DMS153 treated with DMSO at 0.1 percent for 48 hours (cell line): ENCODE data around the gene INHBC.
"Not testable (repeated sequence)": the region's sequence is repeated elsewhere in the genome, so short reads cannot be mapped to it uniquely, and the experiment has no call there.

ENCODE experiments used
- DNase-seq: peaks from one replicate; lab custom pipeline; 2025; ENCODE audit not compliant: unreplicated experiment; lab: John Stamatoyannopoulos, UW

The INHBC gene

DNA sequence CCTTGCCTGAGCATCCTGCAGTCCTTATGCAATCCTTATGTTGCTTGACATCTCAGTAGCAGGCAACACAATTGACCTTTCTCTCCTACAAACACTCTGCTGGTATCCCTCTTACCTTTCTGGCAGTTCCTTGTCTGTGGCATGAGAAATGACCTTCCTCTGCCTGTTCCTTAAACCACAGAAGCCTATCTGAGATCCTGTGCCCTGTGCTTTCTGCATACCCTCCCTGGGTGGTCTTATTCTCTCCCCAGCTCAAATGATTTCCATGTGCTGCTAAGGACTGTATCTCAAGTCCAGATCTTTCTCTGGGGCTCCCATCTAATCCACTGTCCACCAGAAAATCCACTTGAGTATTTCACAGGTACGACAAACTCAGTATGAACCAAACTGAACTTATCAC is 47.1 kb downstream of the INHBC start:
- no peak for DNase-seq

GRCh38 chr12:57483466-57483865 is 48.9 kb downstream of the INHBC start:
- DNase-seq, result no peak

- DNase-seq, result no peak
Measured at GRCh38 chr12:57485695-57486094, 51.1 kb downstream of the INHBC start.

DNA sequence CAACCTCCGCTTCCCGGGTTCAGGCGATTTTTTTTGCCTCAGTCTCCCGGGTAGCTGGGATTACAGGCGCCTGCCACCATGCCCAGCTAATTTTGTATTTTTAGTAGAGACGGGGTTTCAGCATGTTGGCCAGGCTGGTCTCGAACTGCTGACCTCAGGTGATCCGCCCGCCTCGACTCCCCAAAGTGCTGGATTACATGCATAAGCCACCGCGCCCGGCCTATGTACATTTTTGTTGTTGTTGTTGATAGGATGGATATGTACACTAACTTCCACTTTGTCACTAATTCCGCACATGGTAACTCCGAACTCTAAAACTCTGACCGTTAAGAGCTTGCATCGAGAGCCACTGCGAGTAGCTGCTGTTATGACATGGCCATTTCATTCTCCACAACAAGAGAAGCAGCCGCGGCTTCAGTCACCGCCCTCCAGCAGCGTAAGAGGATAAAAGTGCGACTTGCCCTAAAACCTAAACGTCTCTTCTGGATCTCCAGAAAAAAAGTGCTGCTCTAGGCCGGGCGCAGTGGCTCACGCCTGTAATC is 52.5 kb downstream of the INHBC start:
- DNase-seq, result no peak

GRCh38 chr12:57487597-57488401 is 53.2 kb downstream of the INHBC start, which contains the start of gene MARS1:
MARS1 (plus strand) TSS chr12:57488068; CDS start chr12:57488091, 23 bp downstream.
- DNase-seq, result peak; percentile 92

DNA sequence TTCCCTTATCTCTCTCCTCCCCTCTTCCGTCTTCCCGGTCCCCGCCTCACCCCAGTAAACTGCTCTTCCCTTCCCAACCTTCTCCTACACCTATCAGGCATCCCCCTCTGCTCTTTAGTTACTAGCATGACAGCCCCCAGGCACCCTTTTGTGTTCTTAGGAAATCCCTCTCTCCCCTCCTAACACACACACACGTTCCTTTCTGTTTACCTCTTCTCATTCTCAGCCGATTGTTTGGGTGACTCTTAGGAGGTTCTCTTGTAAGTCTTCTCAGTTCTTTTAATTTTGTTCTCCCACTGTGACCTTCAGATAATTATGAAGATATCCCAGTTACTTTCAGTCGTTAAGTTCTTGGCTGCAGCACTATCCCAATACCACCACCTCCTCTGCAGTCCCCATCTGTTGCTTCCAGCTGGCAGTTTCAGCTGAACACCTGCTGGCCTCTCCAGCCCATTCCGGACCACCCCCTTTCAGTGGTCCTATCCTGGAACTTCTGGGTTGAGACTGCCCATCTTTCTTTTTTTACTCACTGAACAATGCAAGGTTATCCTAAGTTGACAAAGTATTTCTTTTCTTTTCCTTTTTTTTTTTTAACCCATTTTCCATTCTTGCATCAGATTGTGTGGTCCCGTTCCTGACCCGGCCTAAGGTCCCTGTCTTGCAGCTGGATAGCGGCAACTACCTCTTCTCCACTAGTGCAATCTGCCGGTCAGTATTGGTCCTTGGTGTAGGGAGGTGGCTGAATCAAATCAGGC is 54.0 kb downstream of the INHBC start:
- DNase-seq, result no peak

DNA sequence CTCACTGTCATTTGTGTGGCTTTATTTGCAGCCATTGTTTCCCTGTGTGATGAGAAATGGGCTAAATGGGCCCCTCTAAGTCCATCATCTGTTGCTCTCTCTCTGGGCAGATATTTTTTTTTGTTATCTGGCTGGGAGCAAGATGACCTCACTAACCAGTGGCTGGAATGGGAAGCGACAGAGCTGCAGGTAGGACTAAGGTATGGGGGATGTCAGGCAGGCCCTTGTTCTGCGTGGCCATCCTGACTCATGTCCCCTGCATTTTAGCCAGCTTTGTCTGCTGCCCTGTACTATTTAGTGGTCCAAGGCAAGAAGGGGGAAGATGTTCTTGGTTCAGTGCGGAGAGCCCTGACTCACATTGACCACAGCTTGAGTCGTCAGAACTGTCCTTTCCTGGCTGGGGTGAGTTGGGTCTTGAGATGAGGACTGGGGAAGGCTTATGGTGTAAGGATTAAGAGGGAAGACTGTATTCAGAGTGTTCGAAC is 54.6 kb downstream of the INHBC start:
- DNase-seq, result no peak

GRCh38 chr12:57490126-57490525 is 55.5 kb downstream of the INHBC start:
- no peak for DNase-seq

- DNase-seq, result no peak
Measured at GRCh38 chr12:57491393-57492280, 57.1 kb downstream of the INHBC start.

DNA sequence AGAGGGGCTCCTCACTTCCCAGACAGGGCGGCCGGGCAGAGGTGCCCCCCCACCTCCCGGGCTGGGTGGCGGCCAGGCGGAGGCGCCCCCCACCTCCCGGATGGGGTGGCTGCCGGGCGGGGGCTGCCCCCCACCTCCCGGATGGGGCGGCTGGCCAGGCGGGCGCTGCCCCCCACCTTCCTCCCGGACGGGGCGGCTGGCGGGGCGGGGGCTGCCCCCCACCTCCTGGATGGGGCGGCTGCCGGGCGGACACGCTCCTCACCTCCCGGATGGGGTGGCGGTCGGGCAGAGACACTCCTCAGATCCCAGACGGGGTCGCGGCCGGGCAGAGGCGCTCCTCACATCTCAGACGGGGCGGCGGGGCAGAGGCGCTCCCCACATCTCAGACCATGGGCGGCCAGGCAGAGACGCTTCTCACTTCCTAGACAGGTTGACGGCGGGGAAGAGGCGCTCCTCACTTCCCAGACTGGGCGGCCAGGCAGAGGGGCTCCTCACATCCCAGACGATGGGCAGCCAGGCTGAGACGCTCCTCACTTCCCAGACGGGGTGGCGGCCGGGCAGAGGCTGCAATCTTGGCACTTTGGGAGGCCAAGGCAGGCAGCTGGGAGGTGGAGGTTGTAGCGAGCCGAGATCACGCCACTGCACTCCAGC is 60.6 kb downstream of the INHBC start:
- DNase-seq, result not testable (repeated sequence)

GRCh38 chr12:57496822-57497221 is 62.2 kb downstream of the INHBC start:
- no peak for DNase-seq

DNA sequence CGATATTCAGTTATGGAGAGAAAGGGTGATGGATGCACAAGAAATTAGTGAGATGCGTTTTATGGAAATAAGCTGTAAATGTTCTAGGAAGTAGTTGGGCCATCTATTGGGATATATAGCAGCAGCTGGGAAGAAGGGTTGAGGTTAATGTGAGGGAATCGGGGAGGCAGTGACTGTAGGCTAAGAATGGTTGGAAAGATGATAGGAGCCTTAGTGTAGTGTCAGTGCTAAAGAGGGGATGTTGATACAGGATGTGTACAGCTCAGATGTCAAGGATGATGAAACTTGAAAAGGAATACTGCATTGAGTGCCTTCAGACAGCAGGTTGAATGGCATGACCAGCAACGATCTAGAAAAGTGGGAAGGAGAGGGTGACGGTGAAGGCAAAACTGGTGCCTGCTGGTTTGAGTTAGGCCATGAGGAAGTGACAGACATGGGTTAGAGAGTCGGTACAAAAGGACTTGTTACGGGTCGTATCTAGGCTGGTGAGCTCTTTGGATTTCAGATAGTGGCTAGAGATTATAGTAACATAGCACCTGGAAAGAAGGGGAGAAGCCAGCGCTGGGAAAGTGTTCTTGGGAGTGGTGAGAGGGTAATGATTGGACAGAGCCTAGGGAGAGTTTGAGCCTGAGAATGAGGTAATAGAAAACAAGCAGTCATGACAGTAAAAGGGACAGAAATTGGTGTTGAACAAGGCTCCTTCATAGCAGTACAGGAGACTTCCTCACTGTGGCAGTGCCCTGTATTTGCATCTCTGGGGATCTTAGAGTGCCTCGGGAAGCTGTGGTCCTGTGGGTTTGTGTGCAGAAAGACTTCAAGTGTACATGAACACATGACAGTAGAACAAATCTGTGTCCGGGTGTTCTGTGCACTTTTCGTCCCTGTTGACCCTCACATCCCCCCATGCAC is 62.9 kb downstream of the INHBC start:
- DNase-seq, result no peak

- no peak for DNase-seq
Measured at GRCh38 chr12:57498132-57498502, 63.5 kb downstream of the INHBC start.

DNA sequence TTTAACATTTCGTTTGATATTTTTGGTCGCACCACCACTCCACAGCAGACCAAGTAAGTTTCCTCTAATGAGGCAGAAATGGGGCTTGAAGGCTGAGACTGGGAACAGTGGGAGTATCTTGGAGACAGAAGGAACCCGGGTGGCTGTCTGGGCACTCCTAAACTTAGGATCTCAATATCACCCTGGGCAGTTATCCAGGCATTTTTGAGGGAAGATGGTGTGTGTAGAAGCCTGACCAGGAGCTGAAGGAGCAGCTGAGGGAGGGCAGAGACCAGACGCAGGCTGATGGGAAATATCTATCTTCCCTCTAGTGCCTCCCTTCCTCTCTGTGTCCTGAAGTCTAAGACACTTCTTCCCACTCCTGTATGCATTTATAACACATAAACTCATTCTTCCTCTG is 64.0 kb downstream of the INHBC start:
- no peak for DNase-seq

DNA sequence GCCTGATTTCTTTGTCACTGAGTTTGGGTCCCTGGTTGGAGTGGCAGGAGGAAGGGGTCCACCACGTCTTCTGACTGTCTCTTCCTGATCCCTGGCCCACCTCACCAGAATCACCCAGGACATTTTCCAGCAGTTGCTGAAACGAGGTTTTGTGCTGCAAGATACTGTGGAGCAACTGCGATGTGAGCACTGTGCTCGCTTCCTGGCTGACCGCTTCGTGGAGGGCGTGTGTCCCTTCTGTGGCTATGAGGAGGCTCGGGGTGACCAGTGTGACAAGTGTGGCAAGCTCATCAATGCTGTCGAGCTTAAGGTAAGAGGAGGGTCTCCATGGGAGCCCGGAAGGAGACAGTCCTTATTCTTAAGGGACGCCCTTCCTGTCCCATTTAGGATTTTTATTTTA is 65.6 kb downstream of the INHBC start:
- DNase-seq, result no peak
